GM21390 (cell line): ENCODE measurements around the gene MARCHF10.
"Not testable (repeated sequence)": the region's sequence is repeated elsewhere in the genome, so short reads cannot be mapped to it uniquely, and the experiment has no call there.

Experiments
- ATAC-seq: cut with Tn5 transposase; IDR thresholded peaks from one replicate; pipeline ENCODE4 v1.9.1; 2021; ENCODE audit not compliant: unreplicated experiment

MARCHF10 gene

DNA sequence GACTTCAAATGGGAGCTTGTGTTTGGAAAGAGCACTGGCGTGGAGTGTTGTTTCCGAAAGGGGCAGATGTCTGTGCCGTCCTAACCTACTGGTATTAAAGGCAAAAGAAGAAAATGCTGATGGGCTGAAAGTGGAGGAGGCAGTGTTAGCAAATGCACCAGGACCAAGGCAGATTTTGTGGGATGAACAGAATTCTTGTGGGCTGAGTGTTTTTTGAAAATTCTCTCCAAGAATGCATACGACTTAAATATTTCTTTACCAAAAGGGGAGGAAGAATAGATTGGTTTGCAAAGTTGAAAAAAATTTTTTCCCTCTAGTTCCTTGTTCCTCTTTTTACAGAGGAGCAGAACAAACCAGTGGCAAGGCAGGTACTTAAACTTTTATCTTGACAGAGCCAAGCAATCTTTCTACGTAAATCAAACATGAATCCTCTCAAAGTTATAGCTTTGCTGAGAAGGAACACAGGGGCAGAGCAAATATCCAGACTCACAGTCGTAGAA lies 16.8 kb downstream of the MARCHF10 start:
- ATAC-seq: no peak

DNA sequence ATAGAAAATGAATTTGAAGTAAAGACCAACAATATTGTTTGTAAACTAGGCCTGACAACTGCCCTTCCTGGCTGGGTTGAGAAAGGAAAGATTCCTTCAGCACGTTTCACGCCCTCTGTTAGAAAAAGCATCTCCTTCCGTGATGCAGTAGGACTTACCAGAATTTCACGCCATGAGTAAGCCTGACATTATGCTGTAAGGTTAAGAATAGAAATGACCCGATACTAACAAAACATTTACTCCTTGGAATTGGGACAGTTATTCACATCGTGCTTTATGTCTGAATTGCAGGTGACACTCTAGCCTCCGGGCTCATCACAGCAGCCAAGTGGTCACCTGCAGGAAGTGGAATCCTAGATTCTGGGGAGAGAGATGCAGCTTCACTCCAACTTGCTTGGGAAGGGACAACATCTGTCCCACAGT lies 17.5 kb downstream of the MARCHF10 start:
- ATAC-seq: no peak

DNA sequence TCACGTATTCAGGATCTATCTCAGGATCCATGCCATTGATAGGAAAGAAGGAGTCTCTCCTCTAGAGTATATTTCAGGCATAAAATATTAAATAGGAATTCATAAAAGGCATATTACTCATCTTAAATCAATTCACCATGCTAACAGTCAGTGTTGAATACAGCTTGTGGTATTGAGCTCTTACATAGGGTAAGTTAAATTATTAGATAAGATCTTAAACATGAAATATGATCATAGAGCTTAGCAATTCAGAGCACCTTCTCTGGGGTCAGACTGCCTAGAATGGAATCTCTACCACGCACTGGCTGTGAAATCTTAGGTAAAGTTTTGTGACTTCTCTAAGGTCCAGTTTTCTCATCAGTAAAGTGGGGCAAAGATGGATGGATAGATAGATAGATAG lies 20.7 kb downstream of the MARCHF10 start:
- ATAC-seq: no peak

DNA sequence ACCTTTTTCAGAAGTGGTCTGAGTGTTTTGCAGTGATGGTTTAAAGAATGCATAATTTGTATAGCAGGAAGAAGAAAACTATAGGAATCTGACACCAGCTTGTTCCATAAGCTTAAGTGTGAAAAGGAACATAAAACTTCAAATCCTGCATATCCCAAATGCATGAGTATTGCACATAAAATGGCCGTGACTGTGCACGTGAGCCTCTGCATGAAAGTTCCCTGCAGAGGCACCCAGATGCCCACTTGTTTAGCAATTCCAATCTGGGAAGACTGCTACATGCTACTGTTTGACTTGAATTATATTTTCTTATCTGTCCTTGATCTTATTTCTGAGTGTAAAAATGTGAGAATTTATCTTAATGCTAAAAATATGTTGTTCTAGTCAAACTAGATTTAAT lies 21.5 kb downstream of the MARCHF10 start:
- no peak for ATAC-seq

DNA sequence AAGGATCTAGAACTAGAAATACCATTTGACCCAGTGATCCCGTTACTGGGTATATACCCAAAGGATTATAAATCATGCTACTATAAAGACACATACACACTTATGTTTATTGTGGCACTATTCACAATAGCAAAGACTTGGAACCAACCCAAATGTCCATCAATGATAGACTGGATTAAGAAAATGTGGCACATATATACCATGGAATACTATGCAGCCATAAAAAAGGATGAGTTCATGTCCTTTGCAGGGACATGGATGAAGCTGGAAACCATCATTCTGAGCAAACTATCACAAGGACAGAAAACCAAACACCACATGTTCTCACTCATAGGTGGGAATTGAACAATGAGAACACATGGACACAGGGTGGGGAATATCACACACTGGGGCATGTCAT lies 22.1 kb downstream of the MARCHF10 start:
- ATAC-seq: not testable (repeated sequence)

DNA sequence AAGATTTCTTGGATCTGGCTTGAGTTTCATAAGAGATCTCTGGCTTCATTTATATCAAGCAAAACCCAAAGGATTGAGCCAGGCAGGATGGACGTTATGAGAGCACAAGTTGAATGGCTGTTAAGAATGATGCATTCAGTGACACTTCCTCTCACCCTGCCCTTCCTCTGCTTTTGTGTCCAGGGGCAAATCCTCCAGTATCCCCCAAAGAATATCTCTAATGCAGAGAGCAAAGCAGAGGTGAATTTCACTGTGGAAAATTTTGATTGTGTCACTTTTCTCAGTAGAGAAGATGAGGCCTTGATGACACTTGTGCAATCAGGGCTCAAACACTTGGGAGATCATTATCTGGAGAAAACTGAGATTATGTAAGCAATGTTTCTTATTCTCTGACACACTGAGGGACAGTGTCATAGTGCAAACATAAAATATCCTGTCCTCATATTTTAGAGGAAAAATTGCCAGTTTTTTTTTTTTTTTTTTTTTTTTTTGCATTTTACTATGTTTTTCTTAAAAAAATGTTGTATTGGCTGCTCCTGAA lies 25.3 kb downstream of the MARCHF10 start:
- ATAC-seq: no peak

DNA sequence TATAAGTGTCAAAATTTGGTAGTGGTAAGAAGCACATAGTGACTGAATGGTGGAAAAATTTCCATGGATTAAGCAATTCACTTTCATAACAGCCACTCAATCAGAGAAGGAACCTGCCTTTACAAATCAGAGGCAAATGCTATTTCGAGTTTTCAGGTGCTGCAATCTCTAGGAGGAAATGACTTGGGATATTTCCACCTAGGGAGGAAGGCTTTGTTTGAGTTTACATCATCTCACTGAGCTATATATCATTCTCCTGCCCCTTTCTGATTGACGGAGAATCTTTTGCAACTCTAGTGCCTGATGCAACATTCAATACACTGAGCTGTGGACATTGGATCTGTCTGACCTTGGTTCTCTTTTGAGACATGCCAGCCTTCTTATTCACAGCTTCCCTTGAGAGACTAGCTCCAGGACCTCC lies 26.3 kb downstream of the MARCHF10 start:
- no peak for ATAC-seq

DNA sequence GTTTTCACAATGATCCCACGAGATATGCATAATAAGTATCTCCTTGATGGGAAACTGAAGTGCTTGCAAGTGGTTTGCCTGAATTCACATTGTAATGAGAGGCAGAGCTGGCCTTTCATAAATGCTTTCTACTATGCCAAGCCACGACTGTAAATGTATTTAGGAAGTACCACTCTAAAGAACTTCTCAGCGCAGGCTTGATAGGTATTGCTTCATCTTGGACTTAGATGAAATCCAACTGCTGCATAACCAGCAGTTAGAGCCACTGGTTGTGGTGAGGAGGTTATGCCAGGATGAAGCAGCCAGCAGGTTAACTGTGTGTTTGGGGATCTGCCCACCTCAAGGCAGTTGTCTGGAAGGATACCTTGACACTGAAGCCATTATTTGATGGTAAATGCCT lies 26.8 kb downstream of the MARCHF10 start:
- no peak for ATAC-seq

DNA sequence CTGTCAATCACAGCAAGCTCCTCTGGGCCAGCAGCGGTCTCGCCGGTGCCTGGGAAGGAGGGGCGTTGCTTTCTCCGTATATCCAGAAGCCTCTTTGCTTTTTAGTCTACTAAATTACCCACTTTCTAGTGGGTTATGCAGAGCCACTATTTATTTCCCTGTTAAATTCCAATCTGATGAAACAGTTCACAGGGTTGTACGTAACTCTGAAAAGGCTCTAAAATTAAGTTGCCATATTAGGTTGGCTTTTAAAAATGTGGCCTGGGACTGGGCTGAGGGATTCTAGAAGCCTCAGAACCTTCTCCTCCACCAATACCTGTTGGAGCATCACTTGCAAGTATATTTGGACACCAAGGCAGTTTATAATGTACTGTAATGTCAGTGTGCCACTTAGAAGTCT lies 27.2 kb downstream of the MARCHF10 start:
- ATAC-seq: no peak

DNA sequence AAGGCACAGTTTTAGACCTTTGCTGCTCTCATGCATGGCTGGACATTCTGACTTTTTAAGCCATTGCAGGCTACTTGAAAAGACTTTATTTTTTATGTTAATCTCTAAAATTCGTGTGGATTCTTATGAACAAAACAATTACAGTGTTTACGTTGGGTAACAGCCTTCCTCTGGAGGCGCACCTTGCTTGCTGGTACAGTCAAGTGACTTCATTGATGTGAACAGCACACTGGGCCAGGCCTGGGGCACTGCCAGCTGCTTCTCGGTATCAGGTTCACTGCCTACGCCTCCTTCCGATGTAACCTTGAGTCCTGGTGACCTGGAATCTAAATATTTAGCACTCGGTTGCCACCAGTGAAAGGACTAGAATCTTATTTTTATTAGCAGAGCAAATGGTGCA lies 27.8 kb downstream of the MARCHF10 start:
- ATAC-seq: no peak

DNA sequence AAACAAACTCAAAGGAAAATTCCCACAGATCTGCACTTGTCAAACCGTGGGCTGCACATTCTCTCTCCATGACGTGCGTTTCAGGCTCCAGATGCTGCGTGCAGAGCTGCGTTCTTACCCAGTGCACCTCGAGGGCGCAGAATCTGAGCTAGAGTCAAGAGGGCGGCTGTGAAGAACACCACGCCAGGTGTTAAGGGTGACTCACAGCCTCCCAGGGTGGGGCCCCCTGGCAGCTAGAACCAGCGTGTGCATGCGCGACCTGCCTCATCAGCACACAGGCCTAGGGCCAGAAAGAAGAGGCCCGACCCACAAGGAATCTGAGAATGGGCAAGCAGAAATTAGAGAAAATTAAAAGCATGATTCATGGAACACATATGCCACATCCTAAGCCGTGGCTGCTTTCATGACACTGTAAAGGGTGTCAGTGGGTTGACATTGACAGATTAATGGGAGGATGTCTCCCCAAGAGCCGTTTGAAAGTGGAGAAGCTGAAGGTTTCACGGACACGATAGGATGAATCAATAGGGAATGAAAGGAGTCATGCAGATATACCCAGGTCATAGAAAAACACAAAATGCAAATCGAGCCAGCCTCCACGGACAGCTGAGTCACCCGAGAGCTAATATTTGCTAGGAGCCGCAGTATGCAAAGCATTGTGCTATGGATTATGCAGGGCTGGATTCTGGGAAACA lies 29.0 kb downstream of the MARCHF10 start:
- ATAC-seq: no peak

DNA sequence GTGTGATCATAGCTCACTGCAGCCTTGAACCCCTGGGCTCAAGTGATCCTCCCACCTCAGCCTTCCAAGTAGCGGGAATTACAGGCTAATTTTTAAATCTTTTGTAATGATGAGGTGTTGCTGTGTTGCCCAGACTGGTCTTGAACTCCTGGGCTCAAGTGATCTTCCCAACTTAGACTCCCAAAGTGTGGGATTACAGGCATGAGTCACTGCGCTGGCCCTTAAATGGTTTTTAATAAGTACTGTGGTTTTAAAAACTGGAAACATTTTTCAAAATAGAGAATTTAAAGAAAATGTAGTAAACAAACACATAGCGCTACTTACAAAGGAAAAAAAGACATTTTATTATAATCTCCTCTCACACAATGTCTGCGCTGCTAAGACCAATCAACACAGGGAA lies 32.2 kb downstream of the MARCHF10 start:
- no peak for ATAC-seq

DNA sequence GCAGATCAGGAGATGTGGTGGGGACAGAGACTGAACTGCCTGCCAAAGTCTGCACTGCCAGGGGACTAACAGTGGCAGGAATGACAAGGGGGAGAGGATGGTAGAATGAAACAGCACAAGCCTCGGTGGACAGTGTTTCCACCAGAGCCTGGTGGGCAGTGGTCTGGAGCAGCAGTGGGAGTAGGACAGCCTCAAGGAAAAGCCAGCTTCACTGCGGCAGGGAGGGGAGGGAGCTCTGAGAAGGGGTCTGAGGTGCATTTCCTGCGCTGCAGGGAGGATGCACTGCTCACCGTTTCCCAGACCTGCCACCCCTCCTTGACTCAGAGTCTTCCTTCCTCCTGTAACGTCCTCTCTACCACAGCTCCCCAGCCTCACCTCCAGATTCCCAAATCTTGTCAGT lies 33.8 kb downstream of the MARCHF10 start:
- ATAC-seq: no peak

DNA sequence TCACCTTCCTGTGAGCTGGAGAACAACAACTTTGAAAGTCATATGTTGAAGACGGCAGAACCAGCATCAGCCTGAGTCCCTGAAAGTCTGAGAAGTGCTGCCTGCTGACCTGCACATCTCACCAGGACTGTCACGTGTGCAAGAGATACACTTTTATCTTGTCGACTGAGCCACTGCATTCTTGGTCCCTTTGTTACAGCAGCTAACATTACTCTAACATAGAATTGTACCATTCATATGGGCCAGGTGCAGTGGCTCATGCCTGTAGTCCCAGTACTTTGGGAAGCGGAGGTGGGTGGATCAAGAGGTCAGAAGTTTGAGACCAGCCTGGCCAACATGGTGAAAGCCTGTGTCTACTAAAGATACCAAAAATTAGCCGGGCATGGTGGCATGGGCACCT lies 40.1 kb downstream of the MARCHF10 start:
- ATAC-seq: no peak

DNA sequence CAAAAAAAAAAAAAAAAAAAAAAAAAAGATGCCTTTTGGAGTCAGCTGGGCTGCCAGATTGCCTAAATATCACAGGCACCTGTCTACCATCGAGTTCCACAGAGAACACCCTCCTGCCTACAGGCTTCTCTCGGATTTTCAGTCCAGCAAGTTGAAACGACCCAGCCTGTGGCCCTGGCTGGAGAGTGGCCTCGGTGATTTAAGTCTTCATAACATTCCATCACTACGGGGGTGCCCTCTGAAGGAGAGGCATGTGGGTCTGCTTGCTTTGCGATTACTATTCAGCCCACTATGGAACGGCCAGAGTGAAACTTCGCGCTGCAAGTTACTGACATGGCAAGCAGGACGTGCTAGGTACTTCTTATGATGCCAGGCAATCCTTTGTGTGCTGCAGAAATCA lies 42.8 kb downstream of the MARCHF10 start:
- ATAC-seq: no peak

DNA sequence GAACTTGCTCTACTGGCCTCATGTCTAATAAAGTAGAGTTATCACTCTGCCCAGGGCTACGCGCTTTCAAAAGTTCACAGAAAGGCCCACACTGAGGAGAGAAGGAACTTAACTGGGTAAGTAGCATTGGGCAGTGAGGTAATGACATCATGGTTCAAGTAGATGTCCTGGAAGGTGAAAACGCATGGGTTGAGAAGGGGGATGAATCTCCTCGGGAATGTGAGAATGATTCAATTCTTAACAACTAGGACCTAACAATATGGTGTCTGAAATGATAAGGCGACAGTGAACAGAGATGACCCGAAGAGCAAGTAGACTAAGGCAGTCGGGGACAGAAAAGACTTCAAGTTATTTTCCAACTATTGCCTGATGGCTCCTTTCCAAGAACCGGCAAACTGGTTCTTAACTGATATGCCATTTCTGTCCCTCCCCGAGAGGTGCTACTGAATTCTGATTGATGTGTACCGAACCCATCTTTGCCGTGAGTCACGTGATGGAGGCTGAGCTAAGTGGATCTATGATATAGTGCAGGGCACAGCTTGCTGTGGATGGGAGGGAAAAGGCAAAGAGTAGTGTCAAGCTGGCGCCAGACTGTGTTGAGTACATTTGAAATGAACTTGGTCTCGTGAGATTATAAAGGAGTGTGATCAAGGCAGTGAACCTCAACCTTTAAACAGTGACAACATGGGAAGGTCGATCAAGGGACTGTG lies 44.1 kb downstream of the MARCHF10 start:
- ATAC-seq: no peak

DNA sequence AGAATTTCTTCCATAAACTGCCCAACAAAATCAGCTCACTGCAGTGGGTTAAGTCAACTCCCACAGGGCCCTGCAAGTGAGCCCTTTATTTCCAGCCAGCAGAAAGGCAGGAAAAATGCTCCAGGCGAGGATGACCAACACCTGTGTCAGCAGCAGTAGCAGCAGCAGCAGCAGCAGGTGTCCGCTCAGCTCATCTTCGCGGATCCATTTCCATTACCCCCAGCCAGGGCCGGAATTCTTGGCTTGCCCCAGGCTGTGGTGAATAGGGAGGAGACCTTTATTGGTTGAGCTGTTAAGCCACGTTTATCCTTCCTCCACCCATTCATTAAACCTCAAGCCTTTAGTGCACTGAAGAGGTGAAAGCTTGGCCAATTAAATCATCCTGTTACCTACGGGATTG lies 46.2 kb downstream of the MARCHF10 start:
- no peak for ATAC-seq

DNA sequence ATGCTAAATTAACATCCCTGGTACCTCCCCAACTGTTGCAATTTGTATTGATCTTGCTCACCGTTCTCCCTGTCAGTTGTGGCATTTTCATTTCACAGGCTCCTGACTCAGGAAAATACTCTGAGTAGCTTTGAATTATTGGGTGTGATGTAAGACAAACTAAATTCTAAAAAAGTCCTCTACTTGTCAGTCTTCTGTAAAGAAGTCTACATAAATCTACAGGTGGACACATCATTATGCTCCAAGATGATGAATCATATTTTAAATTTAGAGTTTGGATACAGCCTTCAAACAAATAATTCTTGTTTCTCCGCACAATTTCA lies 47.2 kb downstream of the MARCHF10 start:
- no peak for ATAC-seq

DNA sequence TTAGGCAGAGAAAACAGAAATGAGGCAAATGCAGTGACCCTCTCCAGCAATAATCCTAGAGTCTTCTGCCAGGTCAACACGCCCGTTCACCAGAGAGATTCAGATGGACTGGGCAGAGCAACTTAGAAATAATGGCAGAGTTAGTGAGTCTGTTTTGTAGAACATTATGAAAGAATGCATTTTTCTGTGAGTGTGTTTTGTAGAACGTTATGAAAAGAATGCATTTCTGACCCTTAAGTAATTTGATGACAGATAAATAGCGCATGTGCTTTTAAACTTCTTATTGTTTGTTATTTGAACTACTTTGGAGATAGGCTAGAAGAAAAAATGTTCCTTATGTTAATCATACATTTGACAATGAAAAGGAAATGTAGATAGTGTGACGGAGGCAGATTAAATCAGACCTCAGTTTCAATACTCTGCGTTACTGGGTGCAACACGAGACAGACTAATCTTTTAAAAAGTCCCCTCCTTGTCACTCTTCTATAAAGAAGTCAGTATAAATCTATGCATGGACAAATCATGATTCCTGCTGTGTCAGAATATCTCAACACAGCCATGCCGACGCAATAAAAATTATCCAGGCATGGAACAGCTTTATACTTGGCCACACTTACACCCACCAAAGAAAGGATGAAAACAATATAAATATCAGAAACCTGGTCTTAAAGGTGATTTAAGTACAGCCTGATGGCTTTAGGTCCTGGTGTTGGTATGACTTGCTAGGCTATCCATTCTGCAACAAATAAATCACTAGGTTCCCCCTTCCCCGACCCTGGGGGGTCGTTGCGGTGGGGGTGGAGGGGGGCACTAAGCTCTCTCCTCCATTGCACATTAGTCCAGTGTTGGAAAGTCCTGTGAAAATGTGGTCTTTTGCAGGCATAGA lies 47.8 kb downstream of the MARCHF10 start:
- no peak for ATAC-seq

DNA sequence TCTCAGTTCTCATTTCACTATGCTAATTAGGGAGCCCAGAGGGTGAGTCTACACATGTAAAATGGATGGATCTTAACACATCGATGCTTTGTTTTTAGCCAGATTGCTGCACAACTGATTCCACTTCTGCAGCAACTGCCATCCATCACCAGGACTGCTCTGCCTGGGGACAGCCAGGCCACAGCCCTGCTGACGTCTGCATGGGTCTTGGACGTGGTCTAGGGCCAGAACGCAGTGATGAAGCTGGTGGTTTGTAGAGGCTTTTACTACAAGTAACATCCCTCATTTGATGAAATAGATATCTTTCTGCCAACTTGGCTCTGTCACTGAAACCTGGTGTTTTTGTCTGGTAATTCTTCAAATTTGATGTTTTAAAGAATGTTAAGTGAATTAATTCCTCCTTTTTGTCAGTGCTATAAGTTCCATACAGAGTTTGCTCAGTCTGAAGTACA lies 50.6 kb downstream of the MARCHF10 start:
- no peak for ATAC-seq

DNA sequence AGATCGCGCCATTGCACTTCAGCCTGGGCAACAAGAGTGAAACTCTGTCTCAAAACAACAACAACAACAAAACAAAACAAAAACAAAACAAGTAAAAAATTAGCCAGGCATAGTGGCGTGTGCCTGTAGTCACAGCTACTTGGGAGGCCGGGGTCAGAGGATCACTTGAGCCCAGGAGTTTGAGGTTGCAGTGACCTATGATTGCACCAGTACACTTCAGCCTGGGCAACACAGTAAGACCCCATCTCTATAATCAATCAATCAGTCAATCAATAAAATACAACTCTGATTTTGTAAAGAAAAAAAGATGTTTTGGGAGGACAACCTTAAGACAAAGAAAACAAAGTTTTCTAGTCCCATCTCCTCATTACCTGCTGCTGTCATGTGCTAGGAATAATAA lies 51.9 kb downstream of the MARCHF10 start:
- ATAC-seq: no peak
